Mucosa of stomach (tissue), 1 donor: ENCODE measurements around the gene PRIM1.
A peak's percentile ranks its signal among the peaks of the same experiment; 100 is the strongest.
"Not testable (repeated sequence)": the region's sequence is repeated elsewhere in the genome, so short reads cannot be mapped to it uniquely, and the experiment has no call there.

Experiments
- H3K27me3 ChIP-seq: one replicate; pipeline ENCODE4 v1.7.0; 2013; ENCODE audit warnings: mild to moderate bottlenecking, low read length; ENCODE audit not compliant: control insufficient read depth, insufficient read depth
- H3K36me3 ChIP-seq: one replicate; pipeline ENCODE4 v1.7.0; 2013; ENCODE audit warnings: low read length; ENCODE audit not compliant: control insufficient read depth, insufficient read depth
- H3K4me1 ChIP-seq: one replicate; pipeline ENCODE4 v1.7.0; 2013; ENCODE audit warnings: mild to moderate bottlenecking, low read length; ENCODE audit not compliant: control insufficient read depth, insufficient read depth
- H3K4me3 ChIP-seq: one replicate; pipeline ENCODE4 v1.7.0; 2013; ENCODE audit warnings: low read length
- H3K9ac ChIP-seq: one replicate; pipeline ENCODE4 v1.7.0; 2013; ENCODE audit warnings: mild to moderate bottlenecking, low read length, moderate library complexity
- H3K9me3 ChIP-seq: one replicate; pipeline ENCODE4 v1.7.0; 2013; ENCODE audit warnings: mild to moderate bottlenecking, low read length, moderate library complexity; ENCODE audit not compliant: control insufficient read depth
- donor health status: Pancreatic carcinoma.

The PRIM1 gene

GRCh38 chr12:56713345-56713744 is 38.8 kb downstream of the PRIM1 start:
- Histone ChIP-seq H3K9ac (no peak overlapping the region), H3K9me3 (no peaks in the 10 kb centered on the region), H3K4me3 (no peak overlapping the region), H3K4me1 (peaks cover 13% of the 10 kb centered on the region), H3K36me3 (peaks cover 10% of the 10 kb centered on the region), H3K27me3 (no peaks in the 10 kb centered on the region)

DNA sequence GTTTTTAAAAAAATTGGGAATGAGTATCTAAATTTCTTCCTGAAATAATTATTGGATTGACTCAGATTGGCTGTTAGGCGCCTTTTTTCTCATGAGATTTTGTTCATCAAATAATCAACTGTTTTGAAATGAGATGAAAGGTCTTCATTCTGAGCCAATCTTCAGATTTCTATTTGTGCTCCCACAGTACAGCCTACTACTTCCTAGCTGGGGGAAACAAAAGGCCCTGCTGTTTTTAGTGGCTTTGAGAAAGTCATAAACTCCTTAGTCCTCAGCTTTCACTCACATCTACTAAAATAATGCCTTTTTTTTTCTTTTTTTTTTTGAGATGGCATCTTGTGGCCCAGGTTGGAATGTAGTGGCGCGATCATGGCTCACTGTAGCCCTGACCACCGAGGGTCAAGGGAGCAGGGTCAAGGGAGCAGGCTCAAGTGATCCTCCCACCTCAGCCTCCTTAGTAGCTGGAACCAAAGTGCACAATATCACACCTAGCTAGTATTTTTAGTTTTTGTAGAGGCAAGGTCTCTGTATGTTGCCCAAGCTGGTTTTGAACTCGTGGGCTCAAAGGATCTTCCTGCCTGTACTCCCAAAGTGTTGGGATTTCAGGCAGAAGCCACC is 42.3 kb downstream of the PRIM1 start:
- H3K36me3 ChIP-seq: peaks cover 10% of the 10 kb centered on the region
- H3K4me3 ChIP-seq: no peak overlapping the region
- no peaks in the 10 kb centered on the region for H3K4me1 ChIP-seq
- H3K27me3 ChIP-seq: no peaks in the 10 kb centered on the region
- H3K9ac ChIP-seq: no peak overlapping the region
- no peaks in the 10 kb centered on the region for H3K9me3 ChIP-seq

DNA sequence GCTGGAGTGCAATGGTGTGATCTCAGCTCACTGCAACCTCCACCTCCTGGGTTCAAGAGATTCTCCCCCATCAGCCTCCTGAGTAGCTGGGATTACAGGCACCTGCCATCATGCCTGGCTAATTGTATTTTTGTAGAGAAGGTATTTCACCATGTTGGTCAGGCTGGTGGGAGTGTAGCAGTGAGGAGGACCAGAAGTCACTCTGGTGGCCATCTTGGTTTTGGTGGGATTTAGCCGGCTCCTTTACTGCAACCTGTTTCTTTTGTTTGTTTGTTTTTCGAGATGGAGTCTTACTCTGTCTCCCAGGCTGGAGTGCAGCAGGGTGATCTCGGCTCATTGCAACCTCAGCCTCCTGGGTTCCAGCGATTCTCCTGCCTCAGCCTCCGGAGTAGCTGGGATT is 47.6 kb downstream of the PRIM1 start:
- H3K36me3 ChIP-seq, H3K9me3 ChIP-seq, H3K4me1 ChIP-seq, H3K9ac ChIP-seq, H3K27me3 ChIP-seq, H3K4me3 ChIP-seq: not testable (repeated sequence)

- H3K4me1 ChIP-seq: no peaks in the 10 kb centered on the region
- H3K4me3 ChIP-seq: no peak overlapping the region
- no peaks in the 10 kb centered on the region for H3K36me3 ChIP-seq
- no peaks in the 10 kb centered on the region for H3K9me3 ChIP-seq
- no peak overlapping the region for H3K9ac ChIP-seq
- H3K27me3 ChIP-seq: no peaks in the 10 kb centered on the region
Measured at GRCh38 chr12:56699020-56699661, 53.0 kb downstream of the PRIM1 start.

DNA sequence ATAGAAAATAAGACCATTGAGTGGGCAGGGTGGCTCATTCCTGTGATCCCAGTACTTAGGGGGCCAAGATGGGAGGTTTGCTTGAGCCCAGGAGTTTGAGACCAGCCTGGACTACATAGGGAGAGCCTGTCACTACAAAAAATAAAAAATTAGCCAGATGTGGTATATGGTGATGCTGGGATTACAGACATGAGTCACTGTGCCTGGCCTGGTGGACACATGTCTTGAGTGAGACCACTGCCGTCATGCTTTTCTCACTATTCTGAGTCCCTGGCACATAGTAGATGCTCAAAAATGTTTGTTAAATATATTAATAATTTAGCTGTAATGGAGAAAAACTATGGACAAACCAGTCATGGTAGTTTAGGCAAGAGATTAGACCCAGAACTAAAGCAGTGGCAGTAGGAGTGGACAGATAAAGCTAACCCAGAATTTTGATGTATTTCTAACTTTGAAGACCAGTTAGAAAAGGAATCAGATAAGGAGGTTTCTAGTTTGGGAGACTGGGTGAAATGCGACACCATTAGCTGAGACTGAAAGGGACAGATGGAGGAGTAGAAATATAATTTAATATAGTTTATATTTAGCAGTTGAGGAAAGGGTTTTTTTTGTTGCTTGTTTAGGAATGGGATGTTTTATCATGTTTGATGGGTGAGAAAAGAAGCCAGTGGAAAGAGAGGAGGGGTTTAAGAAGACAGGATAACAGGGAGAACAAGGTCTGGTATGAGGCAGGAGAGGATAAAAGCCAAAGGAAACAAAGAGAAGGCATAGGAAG is 56.6 kb downstream of the PRIM1 start:
- Histone ChIP-seq H3K9ac (no peak overlapping the region), H3K4me1 (no peaks in the 10 kb centered on the region), H3K36me3 (no peaks in the 10 kb centered on the region), H3K27me3 (no peaks in the 10 kb centered on the region), H3K4me3 (no peak overlapping the region), H3K9me3 (no peaks in the 10 kb centered on the region)

DNA sequence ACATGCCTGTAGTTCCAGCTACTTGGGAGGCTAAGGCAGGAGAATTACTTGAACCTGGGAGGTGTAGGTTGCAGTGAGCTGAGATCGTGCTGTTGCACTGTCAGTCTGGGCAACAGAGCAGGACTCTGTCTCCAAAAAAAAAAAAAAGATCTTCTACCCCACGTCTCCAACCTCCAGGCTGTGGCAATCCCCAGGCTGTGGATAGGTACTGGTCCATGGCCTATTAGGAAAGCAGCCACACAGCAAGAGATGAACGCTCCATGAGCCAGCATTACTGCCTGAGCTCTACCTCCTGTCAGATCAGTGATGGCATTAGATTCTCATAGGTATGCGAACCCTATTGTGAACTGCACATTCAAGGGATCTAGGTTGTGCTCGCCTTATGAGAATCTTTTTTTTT is 58.0 kb downstream of the PRIM1 start:
- Histone ChIP-seq H3K36me3 (no peaks in the 10 kb centered on the region), H3K27me3 (no peaks in the 10 kb centered on the region), H3K9ac (no peak overlapping the region), H3K9me3 (no peaks in the 10 kb centered on the region), H3K4me1 (peaks cover 2% of the 10 kb centered on the region), H3K4me3 (no peak overlapping the region)

- Histone ChIP-seq H3K4me1 (peaks cover 15% of the 10 kb centered on the region), H3K4me3 (peak overlapping the region; percentile 97), H3K9ac (peak overlapping the region; percentile 98), H3K27me3 (no peaks in the 10 kb centered on the region), H3K36me3 (no peaks in the 10 kb centered on the region), H3K9me3 (no peaks in the 10 kb centered on the region)
Measured at GRCh38 chr12:56688846-56689109, 63.3 kb downstream of the PRIM1 start.

GRCh38 chr12:56688129-56688845 is 63.8 kb downstream of the PRIM1 start, which contains the start of gene PTGES3:
TSS of gene PTGES3 (minus strand) at chr12:56688284. CDS start at chr12:56687999, 285 bp downstream.
- Histone ChIP-seq H3K27me3 (no peaks in the 10 kb centered on the region), H3K4me1 (peaks cover 15% of the 10 kb centered on the region), H3K4me3 (peak within 1 kb of the TSS; percentile 97), H3K36me3 (no peaks in the 10 kb centered on the region), H3K9ac (peak within 1 kb of the TSS; percentile 98), H3K9me3 (no peaks in the 10 kb centered on the region)

GRCh38 chr12:56687223-56688128 is 64.6 kb downstream of the PRIM1 start:
- no peaks in the 10 kb centered on the region for H3K27me3 ChIP-seq
- peaks cover 15% of the 10 kb centered on the region for H3K4me1 ChIP-seq
- H3K36me3 ChIP-seq: no peaks in the 10 kb centered on the region
- H3K9me3 ChIP-seq: no peaks in the 10 kb centered on the region
- peak overlapping the region; percentile 87 for H3K4me3 ChIP-seq
- H3K9ac ChIP-seq: peak overlapping the region; percentile 97

DNA sequence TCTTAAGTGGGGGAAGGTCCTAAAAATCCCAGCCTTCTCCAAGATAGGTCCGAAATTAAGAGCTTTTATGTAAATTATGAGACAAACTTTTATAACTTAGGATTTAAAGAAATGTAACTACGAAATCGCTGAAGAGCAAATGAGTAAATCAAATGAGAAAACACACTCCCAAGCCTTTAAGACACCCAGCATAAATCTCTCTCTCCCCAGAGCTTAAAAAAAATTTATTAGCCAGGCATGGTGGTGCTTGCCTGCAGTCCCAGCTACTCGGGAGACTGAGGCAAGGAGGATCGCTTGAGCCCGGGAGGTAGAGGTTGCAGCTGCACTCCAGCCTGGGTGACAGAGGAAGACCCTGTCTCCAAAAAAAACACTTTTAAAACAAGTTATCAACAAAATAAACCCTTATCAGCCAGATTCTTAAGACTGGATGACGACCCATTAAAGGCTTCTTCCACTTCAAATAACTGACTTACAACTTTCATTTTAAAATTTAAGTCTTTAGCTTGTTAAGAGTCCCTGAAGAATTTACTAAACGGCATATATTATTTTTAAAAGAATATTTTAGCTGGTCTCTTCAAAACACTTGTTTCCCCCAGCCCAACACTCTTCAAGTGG is 67.3 kb downstream of the PRIM1 start:
- Histone ChIP-seq H3K9me3 (no peaks in the 10 kb centered on the region), H3K4me3 (no peak overlapping the region), H3K27me3 (no peaks in the 10 kb centered on the region), H3K9ac (peak overlapping the region; percentile 71), H3K4me1 (peaks cover 15% of the 10 kb centered on the region), H3K36me3 (no peaks in the 10 kb centered on the region)

DNA sequence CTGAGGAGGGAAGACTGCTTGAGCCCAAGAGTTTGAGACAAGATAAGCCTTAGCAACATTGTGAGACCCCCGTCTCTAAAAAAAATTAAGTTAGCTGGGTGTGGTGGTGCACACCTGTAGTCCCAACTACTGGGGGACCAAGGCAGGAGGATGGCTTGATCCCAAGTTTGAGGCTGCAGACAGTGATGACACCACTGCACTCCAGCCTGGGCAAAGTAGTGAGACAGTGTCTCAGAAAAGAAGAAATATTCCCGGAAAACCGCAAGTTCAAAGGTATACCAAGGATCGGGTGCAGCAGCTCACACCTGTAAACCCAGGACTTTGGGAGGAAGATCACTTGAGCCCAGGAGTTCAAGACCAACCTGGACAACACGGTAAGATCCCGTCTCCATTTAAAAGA is 69.8 kb downstream of the PRIM1 start:
- Histone ChIP-seq H3K9ac (no peak overlapping the region), H3K27me3 (no peaks in the 10 kb centered on the region), H3K36me3 (no peaks in the 10 kb centered on the region), H3K4me1 (peaks cover 6% of the 10 kb centered on the region), H3K4me3 (no peak overlapping the region), H3K9me3 (no peaks in the 10 kb centered on the region)
